HepG2 (cell line): ENCODE measurements around the gene PLA2G12B. TPM values are rescaled to one million over a fixed set of nuclear protein-coding genes. Genes with fewer than 3 reads are reported as not detected.
A peak's percentile ranks its signal among the peaks of the same experiment; 100 is the strongest.

Experiments used
- AHR ChIP-seq: IDR thresholded peaks from 2 replicates; pipeline ENCODE4 v1.6.1; 2018; ENCODE audit warnings: missing genetic modification reagents, missing compliant biosample characterization
- ATF7-NPFF ChIP-seq: sonication (generic); formaldehyde crosslinking; IDR thresholded peaks from 2 replicates; pipeline ENCODE4 v1.8.1; 2023; ENCODE audit warnings: mild to moderate bottlenecking, low read depth, missing genetic modification reagents, moderate library complexity
- MBNL3 ChIP-seq: fragments of 250-450 bp; sonication (Bioruptor Pico); conservative IDR thresholded peaks from 2 replicates; pipeline ENCODE4 v1.8.0; 2022; ENCODE audit warnings: mild to moderate bottlenecking, inconsistent platforms
- NFATC3 ChIP-seq: sonication (generic); formaldehyde crosslinking; IDR thresholded peaks from 2 replicates; pipeline ENCODE4 v1.5.1; 2020; ENCODE audit warnings: mild to moderate bottlenecking, missing genetic modification reagents
- NFIC ChIP-seq: IDR thresholded peaks from 2 replicates; pipeline ENCODE4 v1.6.1; 2012; ENCODE audit warnings: mild to moderate bottlenecking, low read length, inconsistent platforms
- PHF5A ChIP-seq: IDR thresholded peaks from one replicate; pipeline ENCODE4 v1.6.1; 2018; ENCODE audit warnings: low read depth, missing genetic modification reagents; ENCODE audit not compliant: unreplicated experiment
- RXRB ChIP-seq: IDR thresholded peaks from 2 replicates; pipeline ENCODE4 v1.6.1; 2016; ENCODE audit warnings: borderline replicate concordance, missing genetic modification reagents, missing compliant biosample characterization
- THYN1 ChIP-seq: sonication (generic); formaldehyde crosslinking; IDR thresholded peaks from 2 replicates; pipeline ENCODE4 v1.8.1; 2023; ENCODE audit warnings: low read depth, mild to moderate bottlenecking, moderate library complexity, missing genetic modification reagents, borderline replicate concordance
- ZFP36L1 ChIP-seq: sonication (generic); formaldehyde crosslinking; IDR thresholded peaks from 2 replicates; pipeline ENCODE4 v1.8.0; 2022; ENCODE audit warnings: mild to moderate bottlenecking, missing genetic modification reagents, moderate library complexity
- ZNF263 ChIP-seq: sonication (generic); formaldehyde crosslinking; IDR thresholded peaks from 2 replicates; pipeline ENCODE4 v1.4.0; 2020; ENCODE audit warnings: missing genetic modification reagents
- ZNF607 ChIP-seq: sonication (generic); formaldehyde crosslinking; IDR thresholded peaks from 2 replicates; pipeline ENCODE4 v1.5.1; 2020; ENCODE audit warnings: missing genetic modification reagents, mild to moderate bottlenecking, borderline replicate concordance
- ZNF709 ChIP-seq: sonication (generic); formaldehyde crosslinking; IDR thresholded peaks from 2 replicates; pipeline ENCODE4 v1.5.0; 2020; ENCODE audit warnings: mild to moderate bottlenecking, missing genetic modification reagents
- ZNF776 ChIP-seq: sonication (generic); formaldehyde crosslinking; IDR thresholded peaks from 2 replicates; pipeline ENCODE4 v1.4.0; 2020; ENCODE audit warnings: mild to moderate bottlenecking, missing genetic modification reagents
- ZNF83 ChIP-seq: sonication (generic); formaldehyde crosslinking; IDR thresholded peaks from 2 replicates; pipeline ENCODE4 v1.4.0; 2020; ENCODE audit warnings: missing genetic modification reagents, mild to moderate bottlenecking, borderline replicate concordance
- ZNF879 ChIP-seq: sonication (generic); formaldehyde crosslinking; IDR thresholded peaks from 2 replicates; pipeline ENCODE4 v1.8.1; 2023; ENCODE audit warnings: missing genetic modification reagents
- ZSCAN12 ChIP-seq: sonication (generic); formaldehyde crosslinking; IDR thresholded peaks from 2 replicates; pipeline ENCODE4 v1.9.0; 2021; ENCODE audit warnings: mild to moderate bottlenecking, missing genetic modification reagents
- ZSCAN25 ChIP-seq: sonication (generic); formaldehyde crosslinking; IDR thresholded peaks from 2 replicates; pipeline ENCODE4 v1.8.0; 2022; ENCODE audit warnings: mild to moderate bottlenecking, missing genetic modification reagents
- polyA plus RNA-seq, 8 experiments: library from polyadenylated mRNA; depleted of rRNA in 3 of 8; stranded (reverse) in 7 of 8; unstranded in 1 of 8; fragments of >200 nt; fragmentation: Illumina TruSeq in 4 of 8; extraction: Trizol in 4 of 8; gene quantifications; 2 replicates each; pipeline versions ENCODE4 v1.2.1 to v1.2.3, GENCODE V29; 2011 to 2016; ENCODE audit warnings: low read depth in 4 of 8, missing spikeins in 1 of 8, mixed read lengths in 1 of 8; ENCODE audit not compliant: insufficient read depth in 1 of 8
- total RNA-seq, 5 experiments: library from RNA; depleted of rRNA; stranded (reverse); fragments of >200 nt; fragmentation: Illumina TruSeq; extraction: Trizol; gene quantifications; 2 replicates each; pipeline ENCODE4 v1.2.3, GENCODE V29; 2016; ENCODE audit warnings: low read depth in 1 of 5
- TF ChIP-seq, protein P1 (sequence below): IDR thresholded peaks from 2 replicates; pipeline ENCODE4 v1.6.1; 2016; ENCODE audit warnings: low read depth
- TF ChIP-seq, protein P2 (sequence below): IDR thresholded peaks from 2 replicates; pipeline ENCODE4 v1.6.1; 2016; ENCODE audit warnings: control low read depth
- TF ChIP-seq, protein P3 (sequence below): sonication (generic); formaldehyde crosslinking; IDR thresholded peaks from 2 replicates; pipeline ENCODE4 v1.9.0; 2021; ENCODE audit warnings: missing genetic modification reagents, borderline replicate concordance
- TF ChIP-seq, protein P4 (sequence below): sonication (generic); formaldehyde crosslinking; IDR thresholded peaks from 2 replicates; pipeline ENCODE4 v1.4.0; 2020; ENCODE audit warnings: missing genetic modification reagents
- TF ChIP-seq, protein P5 (sequence below): sonication (generic); formaldehyde crosslinking; IDR thresholded peaks from 2 replicates; pipeline ENCODE4 v1.4.0; 2020; ENCODE audit warnings: low read depth, mild to moderate bottlenecking, missing genetic modification reagents

PLA2G12B gene
- total and polyA plus RNA-seq, 2 of the 13 experiments (the other 11 are each of a cell fraction or from before 2014, with no cell fraction given), result 7.7 to 38.0 TPM

DNA sequence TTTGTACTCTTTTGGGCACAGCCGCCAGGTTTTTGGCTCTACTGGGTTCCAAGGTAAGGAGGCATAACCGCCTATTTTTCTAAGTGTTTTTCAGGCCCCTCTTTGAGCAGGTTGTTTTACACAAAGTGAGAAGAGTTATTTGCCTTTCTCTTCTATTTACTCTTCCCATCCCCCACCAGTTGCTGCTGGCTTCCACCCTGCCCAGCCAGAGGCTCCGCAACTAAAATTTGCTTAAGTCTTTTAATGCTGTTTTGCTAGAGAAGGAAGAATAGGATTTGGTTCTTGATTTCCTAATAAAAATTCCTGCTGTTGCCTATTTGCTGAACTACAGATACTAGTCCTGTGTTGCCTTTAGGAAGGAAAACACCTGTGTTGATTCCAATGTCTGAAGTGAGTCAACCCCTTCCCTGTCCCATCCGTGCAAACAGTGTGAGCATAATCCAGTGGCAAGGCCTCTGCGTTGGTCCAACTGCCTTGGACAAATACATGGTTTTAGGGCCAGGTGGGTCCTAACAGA is 1.9 kb downstream of the PLA2G12B start (continued):
- TF ChIP-seq ATF7-NPFF (CRISPR knock-in tag) (no peak), THYN1 (no peak), MBNL3 (CRISPR knock-in tag) (no peak), ZNF83 (CRISPR knock-in tag) (no peak), ZSCAN25 (CRISPR knock-in tag) (no peak; the same call in 1 of the 2 replicates), PHF5A (CRISPR knock-in tag) (no peak), NFIC (no peak), ZNF263 (CRISPR knock-in tag) (0 out of 2 replicates have a peak, but pooled peaks have one; percentile 19), AHR (no peak), NFATC3 (CRISPR knock-in tag) (no peak), ZNF776 (CRISPR knock-in tag) (no peak), ZNF709 (no peak), ZNF607 (no peak), ZSCAN12 (CRISPR knock-in tag) (no peak), RXRB (CRISPR knock-in tag) (no peak), ZFP36L1 (no peak), ZNF879 (CRISPR knock-in tag) (no peak)
- TF ChIP-seq, protein P1, sequence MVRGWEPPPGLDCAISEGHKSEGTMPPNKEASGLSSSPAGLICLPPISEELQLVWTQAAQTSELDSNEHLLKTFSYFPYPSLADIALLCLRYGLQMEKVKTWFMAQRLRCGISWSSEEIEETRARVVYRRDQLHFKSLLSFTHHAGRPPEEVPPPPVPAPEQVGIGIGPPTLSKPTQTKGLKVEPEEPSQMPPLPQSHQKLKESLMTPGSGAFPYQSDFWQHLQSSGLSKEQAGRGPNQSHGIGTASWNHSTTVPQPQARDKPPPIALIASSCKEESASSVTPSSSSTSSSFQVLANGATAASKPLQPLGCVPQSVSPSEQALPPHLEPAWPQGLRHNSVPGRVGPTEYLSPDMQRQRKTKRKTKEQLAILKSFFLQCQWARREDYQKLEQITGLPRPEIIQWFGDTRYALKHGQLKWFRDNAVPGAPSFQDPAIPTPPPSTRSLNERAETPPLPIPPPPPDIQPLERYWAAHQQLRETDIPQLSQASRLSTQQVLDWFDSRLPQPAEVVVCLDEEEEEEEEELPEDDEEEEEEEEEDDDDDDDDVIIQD, result no peak
- TF ChIP-seq, protein P2, sequence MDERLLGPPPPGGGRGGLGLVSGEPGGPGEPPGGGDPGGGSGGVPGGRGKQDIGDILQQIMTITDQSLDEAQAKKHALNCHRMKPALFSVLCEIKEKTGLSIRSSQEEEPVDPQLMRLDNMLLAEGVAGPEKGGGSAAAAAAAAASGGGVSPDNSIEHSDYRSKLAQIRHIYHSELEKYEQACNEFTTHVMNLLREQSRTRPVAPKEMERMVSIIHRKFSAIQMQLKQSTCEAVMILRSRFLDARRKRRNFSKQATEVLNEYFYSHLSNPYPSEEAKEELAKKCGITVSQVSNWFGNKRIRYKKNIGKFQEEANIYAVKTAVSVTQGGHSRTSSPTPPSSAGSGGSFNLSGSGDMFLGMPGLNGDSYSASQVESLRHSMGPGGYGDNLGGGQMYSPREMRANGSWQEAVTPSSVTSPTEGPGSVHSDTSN (CRISPR knock-in tag), result no peak
- TF ChIP-seq, protein P3, sequence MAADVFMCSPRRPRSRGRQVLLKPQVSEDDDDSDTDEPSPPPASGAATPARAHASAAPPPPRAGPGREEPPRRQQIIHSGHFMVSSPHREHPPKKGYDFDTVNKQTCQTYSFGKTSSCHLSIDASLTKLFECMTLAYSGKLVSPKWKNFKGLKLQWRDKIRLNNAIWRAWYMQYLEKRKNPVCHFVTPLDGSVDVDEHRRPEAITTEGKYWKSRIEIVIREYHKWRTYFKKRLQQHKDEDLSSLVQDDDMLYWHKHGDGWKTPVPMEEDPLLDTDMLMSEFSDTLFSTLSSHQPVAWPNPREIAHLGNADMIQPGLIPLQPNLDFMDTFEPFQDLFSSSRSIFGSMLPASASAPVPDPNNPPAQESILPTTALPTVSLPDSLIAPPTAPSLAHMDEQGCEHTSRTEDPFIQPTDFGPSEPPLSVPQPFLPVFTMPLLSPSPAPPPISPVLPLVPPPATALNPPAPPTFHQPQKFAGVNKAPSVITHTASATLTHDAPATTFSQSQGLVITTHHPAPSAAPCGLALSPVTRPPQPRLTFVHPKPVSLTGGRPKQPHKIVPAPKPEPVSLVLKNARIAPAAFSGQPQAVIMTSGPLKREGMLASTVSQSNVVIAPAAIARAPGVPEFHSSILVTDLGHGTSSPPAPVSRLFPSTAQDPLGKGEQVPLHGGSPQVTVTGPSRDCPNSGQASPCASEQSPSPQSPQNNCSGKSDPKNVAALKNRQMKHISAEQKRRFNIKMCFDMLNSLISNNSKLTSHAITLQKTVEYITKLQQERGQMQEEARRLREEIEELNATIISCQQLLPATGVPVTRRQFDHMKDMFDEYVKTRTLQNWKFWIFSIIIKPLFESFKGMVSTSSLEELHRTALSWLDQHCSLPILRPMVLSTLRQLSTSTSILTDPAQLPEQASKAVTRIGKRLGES (CRISPR knock-in tag), result no peak
- TF ChIP-seq, protein P4, sequence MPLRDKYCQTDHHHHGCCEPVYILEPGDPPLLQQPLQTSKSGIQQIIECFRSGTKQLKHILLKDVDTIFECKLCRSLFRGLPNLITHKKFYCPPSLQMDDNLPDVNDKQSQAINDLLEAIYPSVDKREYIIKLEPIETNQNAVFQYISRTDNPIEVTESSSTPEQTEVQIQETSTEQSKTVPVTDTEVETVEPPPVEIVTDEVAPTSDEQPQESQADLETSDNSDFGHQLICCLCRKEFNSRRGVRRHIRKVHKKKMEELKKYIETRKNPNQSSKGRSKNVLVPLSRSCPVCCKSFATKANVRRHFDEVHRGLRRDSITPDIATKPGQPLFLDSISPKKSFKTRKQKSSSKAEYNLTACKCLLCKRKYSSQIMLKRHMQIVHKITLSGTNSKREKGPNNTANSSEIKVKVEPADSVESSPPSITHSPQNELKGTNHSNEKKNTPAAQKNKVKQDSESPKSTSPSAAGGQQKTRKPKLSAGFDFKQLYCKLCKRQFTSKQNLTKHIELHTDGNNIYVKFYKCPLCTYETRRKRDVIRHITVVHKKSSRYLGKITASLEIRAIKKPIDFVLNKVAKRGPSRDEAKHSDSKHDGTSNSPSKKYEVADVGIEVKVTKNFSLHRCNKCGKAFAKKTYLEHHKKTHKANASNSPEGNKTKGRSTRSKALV (CRISPR knock-in tag), result no peak
- TF ChIP-seq, protein P5, sequence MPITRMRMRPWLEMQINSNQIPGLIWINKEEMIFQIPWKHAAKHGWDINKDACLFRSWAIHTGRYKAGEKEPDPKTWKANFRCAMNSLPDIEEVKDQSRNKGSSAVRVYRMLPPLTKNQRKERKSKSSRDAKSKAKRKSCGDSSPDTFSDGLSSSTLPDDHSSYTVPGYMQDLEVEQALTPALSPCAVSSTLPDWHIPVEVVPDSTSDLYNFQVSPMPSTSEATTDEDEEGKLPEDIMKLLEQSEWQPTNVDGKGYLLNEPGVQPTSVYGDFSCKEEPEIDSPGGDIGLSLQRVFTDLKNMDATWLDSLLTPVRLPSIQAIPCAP, result no peak
